Activated naive CD8-positive, alpha-beta T cell treated with anti-CD3 and anti-CD28 coated beads for 36 hours (primary cell): Measurements from ENCODE around the gene NME3. TPM values are rescaled to one million over a fixed set of nuclear protein-coding genes. Genes with fewer than 3 reads are reported as not detected.

Source experiments
- DNase-seq: peaks from one replicate; pipeline ENCODE4 v3.0.0; 2021
- H3K27ac Mint-ChIP-seq: one replicate; pipeline ENCODE4 v1.8.0; 2022; ENCODE audit warnings: mild to moderate bottlenecking, moderate library complexity, mixed read lengths
- H3K27me3 Mint-ChIP-seq: one replicate; pipeline ENCODE4 v1.8.0; 2022; ENCODE audit warnings: mild to moderate bottlenecking, mixed read lengths
- H3K36me3 Mint-ChIP-seq: one replicate; pipeline ENCODE4 v1.8.0; 2021; ENCODE audit warnings: mild to moderate bottlenecking, mixed read lengths
- H3K4me1 Mint-ChIP-seq: one replicate; pipeline ENCODE4 v1.8.0; 2021; ENCODE audit warnings: mixed read lengths
- H3K4me3 Mint-ChIP-seq: one replicate; pipeline ENCODE4 v1.8.0; 2022; ENCODE audit warnings: mild to moderate bottlenecking, moderate library complexity, mixed read lengths
- H3K9me3 Mint-ChIP-seq: one replicate; pipeline ENCODE4 v1.8.0; 2022; ENCODE audit warnings: mixed read lengths
- total RNA-seq, 2 experiments: library from RNA; stranded (reverse); gene quantifications; one replicate each; pipeline ENCODE4 v1.2.3, GENCODE V29; 2021

The NME3 gene
- total RNA-seq, 2 experiments from 2014 or later: 24.5 to 24.9 TPM

DNA sequence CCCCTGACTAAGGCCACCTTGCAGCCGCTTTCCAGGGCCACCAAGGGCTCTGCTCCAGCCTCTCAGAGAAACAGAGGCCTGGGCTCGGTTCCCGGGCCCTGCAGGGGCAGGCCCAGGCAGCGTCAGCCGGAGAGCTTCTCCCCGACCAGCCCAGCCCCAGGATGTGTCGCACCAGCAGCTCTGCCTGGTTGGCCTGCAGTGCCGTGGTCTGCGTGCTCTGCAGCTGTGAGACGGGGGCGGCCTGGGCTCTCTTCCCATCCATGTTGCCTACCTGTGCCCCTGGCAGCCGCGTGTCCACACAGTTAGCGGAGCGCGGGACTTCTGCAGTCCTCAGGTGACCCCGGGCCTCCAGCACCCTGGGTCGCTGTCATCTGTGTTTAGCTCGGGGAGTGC is 17.4 kb upstream of the NME3 start:
- H3K36me3 Mint-ChIP-seq: peaks cover 6% of the 10 kb centered on the region
- no peaks in the 10 kb centered on the region for H3K9me3 Mint-ChIP-seq
- no peak overlapping the region for H3K4me3 Mint-ChIP-seq
- H3K4me1 Mint-ChIP-seq: peaks cover 7% of the 10 kb centered on the region
- no peak for DNase-seq
- no peaks in the 10 kb centered on the region for H3K27me3 Mint-ChIP-seq
- no peak overlapping the region for H3K27ac Mint-ChIP-seq

- no peak for DNase-seq
- Mint-ChIP-seq H3K4me3 (no peak overlapping the region), H3K36me3 (peaks cover 10% of the 10 kb centered on the region), H3K9me3 (no peaks in the 10 kb centered on the region), H3K27ac (no peak overlapping the region), H3K27me3 (no peaks in the 10 kb centered on the region), H3K4me1 (peaks cover 7% of the 10 kb centered on the region)
Measured at GRCh38 chr16:1788095-1788707, 16.9 kb upstream of the NME3 start.

- Mint-ChIP-seq H3K4me3 (no peak overlapping the region), H3K9me3 (no peaks in the 10 kb centered on the region), H3K27ac (no peak overlapping the region), H3K27me3 (no peaks in the 10 kb centered on the region), H3K36me3 (peaks cover 10% of the 10 kb centered on the region), H3K4me1 (peaks cover 7% of the 10 kb centered on the region)
- DNase-seq: no peak
Measured at GRCh38 chr16:1787322-1788094, 16.2 kb upstream of the NME3 start.

DNA sequence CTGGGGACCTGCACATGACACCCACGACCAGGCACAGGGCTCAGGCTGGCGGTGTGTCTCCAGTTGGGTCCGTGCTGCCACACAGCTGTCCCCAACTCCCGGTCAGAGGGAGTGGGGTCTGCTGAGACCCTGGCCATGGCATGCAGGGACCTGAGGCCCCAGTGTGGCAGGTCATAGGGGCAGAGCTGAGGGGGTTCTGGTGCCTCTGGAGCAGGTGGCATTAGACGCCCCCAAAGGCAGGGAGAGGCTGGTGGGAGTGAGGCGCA is 15.6 kb upstream of the NME3 start:
- Mint-ChIP-seq H3K36me3 (peaks cover 10% of the 10 kb centered on the region), H3K27me3 (no peaks in the 10 kb centered on the region), H3K4me3 (no peak overlapping the region), H3K27ac (no peak overlapping the region), H3K4me1 (peaks cover 7% of the 10 kb centered on the region), H3K9me3 (no peaks in the 10 kb centered on the region)
- no peak for DNase-seq

GRCh38 chr16:1786242-1787055 is 15.1 kb upstream of the NME3 start:
- Mint-ChIP-seq H3K4me3 (peak overlapping the region; percentile 32), H3K9me3 (no peaks in the 10 kb centered on the region), H3K4me1 (peaks cover 10% of the 10 kb centered on the region), H3K36me3 (peaks cover 10% of the 10 kb centered on the region), H3K27ac (no peak overlapping the region), H3K27me3 (no peaks in the 10 kb centered on the region)
- DNase-seq: no peak

- no peak overlapping the region for H3K4me3 Mint-ChIP-seq
- H3K27ac Mint-ChIP-seq: no peak overlapping the region
- DNase-seq: no peak
- H3K4me1 Mint-ChIP-seq: peaks cover 12% of the 10 kb centered on the region
- H3K9me3 Mint-ChIP-seq: no peaks in the 10 kb centered on the region
- no peaks in the 10 kb centered on the region for H3K27me3 Mint-ChIP-seq
- H3K36me3 Mint-ChIP-seq: peaks cover 10% of the 10 kb centered on the region
Measured at GRCh38 chr16:1785846-1786170, 14.5 kb upstream of the NME3 start.

GRCh38 chr16:1784977-1785845 is 13.9 kb upstream of the NME3 start:
- Mint-ChIP-seq H3K27me3 (no peaks in the 10 kb centered on the region), H3K27ac (no peak overlapping the region), H3K4me1 (peaks cover 12% of the 10 kb centered on the region), H3K36me3 (peaks cover 10% of the 10 kb centered on the region), H3K4me3 (no peak overlapping the region), H3K9me3 (no peaks in the 10 kb centered on the region)
- no peak for DNase-seq

- DNase-seq: peak; percentile 99
- Mint-ChIP-seq H3K36me3 (peaks cover 8% of the 10 kb centered on the region), H3K9me3 (no peaks in the 10 kb centered on the region), H3K4me3 (peak within 1 kb of the TSS; percentile 90), H3K27ac (peak within 1 kb of the TSS; percentile 86), H3K4me1 (peaks cover 12% of the 10 kb centered on the region), H3K27me3 (no peaks in the 10 kb centered on the region)
Measured at GRCh38 chr16:1782408-1783264, 11.3 kb upstream of the NME3 start, which contains the start of the genes NUBP2 and SPSB3. Gene NUBP2 (plus strand): TSS chr16:1782960. CDS start chr16:1783021, 61 bp downstream. Gene SPSB3 (minus strand): TSS chr16:1782571. CDS start chr16:1781483, 1,088 bp downstream.

DNA sequence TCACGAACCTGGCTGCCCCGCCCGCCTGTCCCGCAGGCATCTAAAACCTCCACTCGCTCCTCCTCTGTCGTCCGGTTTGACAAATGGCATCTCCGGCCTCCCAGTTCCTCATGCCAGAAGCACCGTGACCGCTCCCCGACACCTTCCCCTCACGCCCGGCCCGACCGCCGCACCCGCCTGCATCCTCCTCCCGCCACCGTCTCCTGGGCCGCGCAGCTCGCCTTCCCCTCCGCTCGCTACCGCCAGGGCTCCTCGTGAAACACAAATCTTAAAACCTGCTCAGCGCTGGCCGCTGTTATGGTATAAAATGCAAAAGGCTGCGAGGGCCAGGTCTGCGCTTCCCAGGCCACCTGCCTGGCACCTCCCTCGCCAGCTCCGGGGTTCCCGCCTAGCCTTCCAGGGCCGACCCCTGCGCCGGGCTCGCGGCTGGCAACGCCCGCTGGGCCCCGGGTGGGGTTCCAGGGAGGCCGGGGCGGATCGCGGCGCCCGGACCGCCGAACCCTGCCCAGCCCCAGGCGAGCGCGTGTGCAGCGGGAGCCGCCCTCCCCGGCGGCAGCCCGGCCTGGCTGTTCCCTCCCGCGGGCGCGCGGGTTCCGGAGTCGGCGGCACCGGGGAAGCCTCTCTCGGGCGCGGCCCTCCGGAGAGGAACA is 10.5 kb upstream of the NME3 start:
- peaks cover 8% of the 10 kb centered on the region for H3K36me3 Mint-ChIP-seq
- peak overlapping the region; percentile 70 for H3K27ac Mint-ChIP-seq
- H3K9me3 Mint-ChIP-seq: no peaks in the 10 kb centered on the region
- no peaks in the 10 kb centered on the region for H3K27me3 Mint-ChIP-seq
- DNase-seq: peak; percentile 48
- H3K4me3 Mint-ChIP-seq: peak overlapping the region; percentile 82
- H3K4me1 Mint-ChIP-seq: peaks cover 12% of the 10 kb centered on the region

- peak overlapping the region; percentile 25 for H3K27ac Mint-ChIP-seq
- H3K36me3 Mint-ChIP-seq: peaks cover 8% of the 10 kb centered on the region
- no peaks in the 10 kb centered on the region for H3K27me3 Mint-ChIP-seq
- peak overlapping the region; percentile 82 for H3K4me3 Mint-ChIP-seq
- no peak for DNase-seq
- peaks cover 12% of the 10 kb centered on the region for H3K4me1 Mint-ChIP-seq
- H3K9me3 Mint-ChIP-seq: no peaks in the 10 kb centered on the region
Measured at GRCh38 chr16:1781254-1781653, 9.9 kb upstream of the NME3 start.

- Mint-ChIP-seq H3K36me3 (peaks cover 8% of the 10 kb centered on the region), H3K27me3 (no peaks in the 10 kb centered on the region), H3K4me1 (peaks cover 11% of the 10 kb centered on the region), H3K4me3 (peak overlapping the region; percentile 82), H3K27ac (no peak overlapping the region), H3K9me3 (no peaks in the 10 kb centered on the region)
- DNase-seq: no peak
Measured at GRCh38 chr16:1780677-1781072, 9.3 kb upstream of the NME3 start.

- H3K9me3 Mint-ChIP-seq: no peaks in the 10 kb centered on the region
- peak overlapping the region; percentile 72 for H3K27ac Mint-ChIP-seq
- peak overlapping the region; percentile 14 for H3K4me3 Mint-ChIP-seq
- peaks cover 8% of the 10 kb centered on the region for H3K4me1 Mint-ChIP-seq
- H3K36me3 Mint-ChIP-seq: peaks cover 8% of the 10 kb centered on the region
- DNase-seq: no peak
- no peaks in the 10 kb centered on the region for H3K27me3 Mint-ChIP-seq
Measured at GRCh38 chr16:1779741-1780676, 8.7 kb upstream of the NME3 start.

DNA sequence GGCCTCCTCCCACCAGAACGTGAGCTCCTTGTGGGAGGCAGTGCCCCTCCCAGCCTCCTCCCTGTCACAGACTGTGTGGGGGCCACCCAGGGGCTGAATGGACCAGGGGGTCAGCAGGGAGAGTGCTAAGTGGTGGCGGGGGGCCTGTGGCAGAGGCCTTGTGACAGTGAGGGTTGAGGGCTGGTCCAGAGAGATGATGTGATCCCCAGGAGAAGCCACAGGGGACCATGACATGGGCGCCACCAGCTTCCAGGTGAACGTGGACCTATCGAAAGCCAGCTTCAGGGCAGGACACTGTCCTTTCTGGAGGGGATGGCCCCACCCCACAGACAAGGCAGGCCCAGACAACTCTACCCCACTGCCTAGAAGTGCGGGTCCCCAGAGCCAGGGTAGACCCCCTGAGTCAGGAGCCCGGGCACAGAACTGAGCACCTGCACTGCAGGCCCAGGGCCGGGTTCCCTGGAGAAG is 7.9 kb upstream of the NME3 start:
- peaks cover 8% of the 10 kb centered on the region for H3K36me3 Mint-ChIP-seq
- H3K27me3 Mint-ChIP-seq: no peaks in the 10 kb centered on the region
- H3K4me3 Mint-ChIP-seq: no peak overlapping the region
- no peaks in the 10 kb centered on the region for H3K9me3 Mint-ChIP-seq
- peaks cover 7% of the 10 kb centered on the region for H3K4me1 Mint-ChIP-seq
- no peak overlapping the region for H3K27ac Mint-ChIP-seq
- no peak for DNase-seq
